HG03575 (cell line): ENCODE results near the gene CFAP161.

Experiments
- ATAC-seq: cut with Tn5 transposase; IDR thresholded peaks from one replicate; pipeline ENCODE4 v1.9.1; 2021; ENCODE audit not compliant: unreplicated experiment, insufficient number of reproducible peaks, low FRiP score; ENCODE audit errors: extremely low read depth

The CFAP161 gene, protein sequence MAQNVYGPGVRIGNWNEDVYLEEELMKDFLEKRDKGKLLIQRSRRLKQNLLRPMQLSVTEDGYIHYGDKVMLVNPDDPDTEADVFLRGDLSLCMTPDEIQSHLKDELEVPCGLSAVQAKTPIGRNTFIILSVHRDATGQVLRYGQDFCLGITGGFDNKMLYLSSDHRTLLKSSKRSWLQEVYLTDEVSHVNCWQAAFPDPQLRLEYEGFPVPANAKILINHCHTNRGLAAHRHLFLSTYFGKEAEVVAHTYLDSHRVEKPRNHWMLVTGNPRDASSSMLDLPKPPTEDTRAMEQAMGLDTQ

DNA sequence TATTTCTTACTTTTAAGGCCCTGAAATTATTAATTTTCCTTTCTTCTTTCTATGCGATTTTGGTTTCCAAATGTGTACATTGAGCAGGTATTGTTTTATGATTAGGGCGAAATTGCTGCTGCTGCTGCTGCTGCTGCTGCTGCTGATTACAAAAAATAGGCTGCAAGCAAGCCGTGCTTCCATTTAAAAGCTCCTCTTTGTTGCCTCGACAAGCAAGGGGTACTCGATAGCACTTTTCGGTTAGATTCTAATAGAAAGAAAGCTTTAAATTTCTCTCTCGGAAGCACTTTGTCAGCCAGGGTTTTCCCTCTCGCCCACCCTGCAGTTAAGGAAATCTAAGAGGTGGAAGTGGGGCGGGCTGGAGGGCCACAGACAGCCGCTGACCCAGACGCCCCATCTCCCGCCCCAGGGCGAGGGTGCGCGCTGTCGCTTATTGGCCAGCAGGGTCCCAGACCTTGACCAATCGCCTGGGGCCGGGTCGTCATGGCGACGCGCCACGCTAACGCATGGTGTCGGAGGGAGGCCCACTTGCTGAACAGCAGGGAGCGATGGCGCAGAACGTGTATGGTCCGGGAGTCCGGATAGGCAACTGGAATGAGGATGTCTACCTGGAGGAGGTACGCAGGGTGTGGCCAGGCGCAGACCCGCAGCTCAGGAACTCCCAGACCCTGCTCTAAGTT is at the start of gene CFAP161:
TSS of gene CFAP161 (plus strand) at position 489 of the 680 bp plus-strand sequence. CDS start at position 549, 60 bp downstream.
- ATAC-seq = no peak

DNA sequence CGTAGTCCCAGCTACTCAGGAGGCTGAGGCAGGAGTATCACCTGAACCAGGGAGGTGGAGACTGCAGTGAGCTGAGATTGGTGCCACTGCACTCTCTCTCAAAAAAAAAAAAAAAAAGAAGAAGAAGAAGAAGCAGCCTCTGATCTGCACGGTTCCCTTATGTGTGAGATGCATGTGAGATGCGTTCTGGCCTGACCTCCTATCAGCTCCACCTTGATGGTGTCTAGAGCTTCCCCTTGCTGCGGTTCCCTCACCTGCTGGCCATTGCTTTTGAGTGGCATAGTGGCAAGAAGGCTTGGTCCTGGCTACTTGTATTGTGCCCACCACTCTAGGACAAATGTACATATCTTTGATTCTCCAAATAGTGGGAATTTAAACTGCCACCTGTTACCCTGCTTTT is 49.4 kb upstream of the CFAP161 start:
- no peak for ATAC-seq

DNA sequence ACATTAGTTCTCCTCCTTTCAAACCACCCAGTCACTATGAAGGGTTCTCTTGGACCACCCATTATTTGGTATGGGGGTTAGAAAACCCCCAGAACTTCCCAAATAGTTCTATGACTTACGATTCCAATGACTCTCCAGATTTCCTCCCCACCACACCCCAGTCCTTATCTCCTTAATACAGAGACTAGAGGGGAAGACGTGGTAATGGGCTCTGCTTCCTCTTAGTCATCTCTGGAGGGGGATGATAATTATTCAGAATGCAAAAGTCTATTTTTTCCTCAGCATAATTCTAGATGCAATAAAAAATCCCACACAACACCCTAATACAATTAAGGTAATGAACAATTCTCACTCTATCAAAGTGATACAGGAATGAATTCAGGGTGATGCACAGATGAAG is 48.9 kb upstream of the CFAP161 start:
- no peak for ATAC-seq

DNA sequence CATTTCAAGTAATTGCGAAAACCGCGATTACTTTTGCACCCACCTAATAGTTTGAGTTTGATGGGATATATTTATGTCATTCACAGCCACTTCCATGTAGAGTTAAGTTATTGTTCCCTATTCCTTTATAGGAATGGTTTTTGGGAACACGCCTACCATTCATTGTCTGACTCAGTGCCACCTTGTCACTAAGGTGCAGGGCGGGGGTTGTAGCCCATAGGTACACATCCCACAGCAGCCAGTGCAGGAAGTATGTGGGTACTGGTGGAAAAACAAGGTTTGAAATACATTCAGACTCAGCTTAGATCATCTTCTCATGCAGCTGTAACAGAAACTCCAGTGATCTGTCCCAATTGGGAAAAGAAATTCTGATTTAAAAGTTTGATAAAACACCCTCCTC is 48.2 kb upstream of the CFAP161 start:
- ATAC-seq = no peak

DNA sequence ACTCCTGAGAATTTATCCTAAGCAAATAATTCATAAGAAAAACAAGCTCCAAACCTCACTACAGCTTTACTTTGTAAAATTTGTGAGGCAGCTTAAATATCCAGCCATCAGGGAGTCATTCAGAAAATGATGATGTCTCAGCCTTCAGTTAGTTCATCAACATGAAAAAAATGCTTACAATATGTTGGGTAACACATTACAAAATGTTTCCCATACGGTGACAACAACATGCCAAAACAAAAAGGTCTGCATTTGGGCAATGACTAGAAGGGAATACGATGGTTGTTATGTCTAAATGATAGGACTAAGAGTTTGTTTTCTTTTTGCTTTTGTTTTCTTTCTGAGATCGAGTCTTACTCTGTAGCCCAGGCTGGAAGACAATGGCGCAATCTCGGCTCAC is 47.0 kb upstream of the CFAP161 start:
- ATAC-seq = no peak

DNA sequence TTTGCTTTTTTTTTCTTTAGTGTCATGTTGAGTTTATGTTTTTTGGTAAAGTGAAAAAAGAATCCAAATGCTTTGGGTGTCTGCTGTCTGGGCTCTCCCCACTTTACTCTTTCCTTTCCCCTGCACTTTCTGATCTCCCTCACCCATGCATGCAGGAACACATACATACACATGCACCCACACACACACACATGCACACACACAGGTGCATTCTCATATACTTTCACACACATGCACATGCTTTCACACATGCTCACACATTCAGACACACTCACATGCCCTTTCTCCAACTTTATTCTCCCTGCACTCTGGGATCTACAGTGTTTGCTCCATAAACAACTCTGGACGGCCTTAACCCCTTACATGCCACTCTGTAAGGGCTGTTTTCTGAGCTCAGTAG is 46.4 kb upstream of the CFAP161 start:
- ATAC-seq = no peak

DNA sequence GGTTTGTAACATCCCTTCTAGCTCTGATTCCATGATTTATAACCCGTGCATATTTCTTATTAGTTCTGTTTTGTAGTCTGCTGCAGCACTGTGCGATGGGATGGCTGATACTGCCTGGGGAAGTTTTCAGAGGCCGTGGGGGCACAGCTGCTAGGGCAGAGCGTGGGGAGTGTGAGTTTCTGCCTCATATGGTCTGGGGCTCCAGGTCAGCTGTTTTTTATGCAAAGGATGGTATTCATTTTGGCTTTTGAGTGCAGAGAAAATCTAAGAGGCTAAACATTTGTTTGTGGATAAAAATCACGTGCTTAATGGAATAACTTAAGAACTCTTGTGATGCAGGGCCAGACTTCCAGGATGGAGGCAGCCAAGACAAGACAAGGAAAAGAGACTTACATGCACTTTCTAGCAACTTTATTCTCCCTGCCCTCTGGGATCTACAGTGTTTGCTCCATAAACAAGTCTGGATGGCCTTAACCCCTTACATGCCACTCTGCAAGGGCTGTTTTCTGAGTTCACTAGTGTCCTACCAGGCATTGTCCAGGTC is 45.5 kb upstream of the CFAP161 start:
- no peak for ATAC-seq

DNA sequence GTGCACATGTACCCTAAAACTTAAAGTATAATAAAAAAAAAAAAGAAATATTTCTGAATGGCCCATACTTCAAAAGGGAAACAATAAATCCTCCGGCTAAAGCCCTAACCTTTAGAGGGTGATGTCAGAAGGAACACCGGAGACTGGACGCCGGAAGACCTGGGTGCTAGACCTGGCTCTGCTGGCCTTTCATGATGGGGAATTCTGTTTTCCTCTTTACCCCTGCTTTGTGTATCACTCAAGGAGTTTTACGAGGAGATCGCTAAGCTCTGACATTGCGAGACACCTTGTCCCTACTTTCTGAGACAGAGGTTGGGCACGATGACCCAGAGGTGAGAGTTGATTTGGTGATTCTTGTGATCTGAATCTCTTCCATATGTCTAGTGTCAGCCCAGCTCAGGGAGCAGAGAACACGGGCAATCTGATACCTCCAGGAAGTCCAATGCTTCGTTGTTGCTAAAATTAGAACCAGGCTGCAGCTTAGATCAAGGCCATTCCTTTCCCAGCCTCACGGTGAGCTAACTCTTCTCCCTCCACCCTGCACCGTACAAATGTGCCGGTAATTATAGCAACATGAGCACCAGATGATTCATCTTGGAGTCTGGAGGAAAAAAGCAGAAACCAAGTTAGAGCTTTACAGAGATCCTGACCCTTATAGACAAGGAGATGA is 42.0 kb upstream of the CFAP161 start:
- ATAC-seq = no peak

DNA sequence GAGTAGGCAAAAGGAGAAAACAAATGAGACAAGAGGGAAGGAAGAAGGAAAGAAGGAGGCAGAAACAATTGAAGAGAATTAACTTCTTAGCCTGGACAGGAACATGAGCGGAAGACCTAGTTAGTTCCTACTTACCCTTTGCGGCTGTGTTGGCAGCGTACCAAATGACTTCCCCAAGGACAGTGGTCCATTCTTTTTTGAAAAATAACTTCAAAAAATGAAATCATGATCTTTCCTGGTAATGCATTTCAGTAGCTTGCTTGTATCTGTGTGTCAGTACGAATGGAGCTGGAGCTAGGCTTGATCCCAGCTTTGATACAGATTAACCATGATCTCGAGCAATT is 41.5 kb upstream of the CFAP161 start:
- no peak for ATAC-seq

DNA sequence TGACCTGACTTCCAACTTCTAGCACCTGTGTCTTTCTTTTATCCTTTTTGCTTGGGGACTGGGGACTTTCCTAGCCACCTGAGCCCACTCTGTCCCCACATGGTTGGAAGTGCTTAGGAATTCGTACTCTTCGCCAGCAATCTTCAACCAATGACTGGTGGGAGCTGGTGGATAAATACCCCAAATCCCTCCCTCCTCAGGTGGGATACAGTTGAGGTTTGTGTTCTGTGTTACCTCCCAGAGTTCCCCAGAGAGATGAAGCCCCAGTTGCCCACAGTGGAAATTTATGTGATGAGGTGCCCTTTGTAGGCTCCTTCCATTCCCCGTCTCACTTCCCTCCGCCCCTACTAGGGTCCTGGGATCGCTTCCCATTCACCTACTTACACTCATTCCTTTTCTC is 40.1 kb upstream of the CFAP161 start:
- no peak for ATAC-seq

DNA sequence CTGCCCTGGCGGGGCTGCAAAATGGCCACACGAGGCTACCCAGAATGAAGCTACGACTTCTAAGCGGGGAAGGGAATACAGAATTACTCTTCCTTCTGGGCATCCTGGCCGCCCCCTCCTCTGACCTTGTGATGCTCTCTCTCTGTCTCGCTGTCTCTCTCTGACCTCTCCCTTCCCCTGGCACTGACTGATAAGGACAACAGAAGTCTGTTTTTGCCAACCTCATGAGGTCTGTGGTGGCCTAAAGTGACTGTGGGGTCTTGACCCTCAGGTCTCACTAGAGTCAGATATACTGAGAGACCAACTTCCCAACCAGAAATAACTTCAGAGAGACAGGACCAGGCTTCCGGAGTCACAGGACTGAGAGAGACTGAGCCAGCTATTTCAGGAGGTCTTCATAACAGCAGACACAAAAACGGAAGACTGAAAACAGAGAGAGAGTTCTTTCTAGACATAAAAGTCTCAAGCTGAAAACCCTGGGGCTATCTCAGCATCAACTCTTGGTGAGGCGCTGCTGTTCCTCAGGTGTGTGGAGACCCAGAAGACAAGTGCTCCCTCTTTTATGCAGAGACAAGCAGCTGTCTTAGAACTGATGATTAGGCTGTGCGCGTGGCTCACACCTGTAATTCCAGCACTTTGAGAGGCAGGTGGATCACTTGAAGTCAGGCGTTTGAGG is 38.2 kb upstream of the CFAP161 start:
- ATAC-seq = no peak

DNA sequence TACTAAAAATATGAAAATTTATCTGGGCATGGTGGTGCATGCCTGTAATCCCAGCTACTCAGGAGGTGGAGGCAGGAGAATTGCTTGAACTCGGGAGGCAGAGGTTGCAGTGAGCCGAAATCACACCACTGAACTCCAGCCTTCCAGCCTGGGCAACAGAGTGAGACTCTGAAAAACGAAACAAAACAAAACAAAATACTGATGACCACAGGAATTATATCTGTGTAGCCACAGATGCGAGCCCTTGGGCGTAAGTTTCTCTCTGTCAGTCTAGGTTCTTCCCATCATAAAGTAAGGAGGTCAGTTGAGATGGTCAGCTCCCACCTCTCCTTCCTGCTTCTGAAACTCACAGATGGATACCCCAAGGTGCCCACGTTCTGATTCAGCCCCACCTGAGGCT is 37.7 kb upstream of the CFAP161 start:
- no peak for ATAC-seq

DNA sequence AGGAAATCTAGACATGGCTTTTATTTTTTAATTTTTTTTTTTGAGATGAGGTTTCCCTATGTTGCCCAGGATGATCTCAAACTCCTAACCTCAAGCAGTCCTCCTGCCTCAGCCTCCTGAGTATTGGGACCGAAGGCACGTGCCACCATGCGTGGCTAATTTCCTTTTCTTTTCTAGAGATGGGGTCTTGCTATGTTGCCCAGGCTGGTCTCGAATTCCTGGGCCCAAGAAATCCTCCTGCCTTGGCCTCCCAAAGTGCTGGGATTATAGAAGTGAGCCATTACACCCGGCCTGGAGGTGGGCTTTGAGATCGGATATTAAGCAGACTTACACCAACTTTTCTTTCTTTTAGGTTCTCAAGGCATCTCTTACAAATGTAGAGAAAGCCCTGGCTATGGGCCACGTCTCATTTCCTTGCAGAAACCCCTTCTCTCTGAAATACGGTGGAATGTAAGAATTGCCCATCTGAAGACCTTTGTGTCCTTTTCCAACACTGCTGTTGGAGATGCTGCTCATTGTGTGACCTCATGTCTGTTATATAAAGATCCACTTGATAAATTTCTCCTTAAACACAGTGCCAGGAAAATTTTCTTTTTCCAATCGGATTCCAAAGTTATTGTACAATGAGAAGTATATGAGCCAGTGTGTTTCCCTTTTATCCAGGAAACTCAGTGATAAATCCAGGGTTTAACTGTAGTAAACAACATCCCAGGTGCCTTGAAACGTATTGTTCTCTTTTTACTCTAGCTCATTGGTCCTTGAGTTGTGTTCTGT is 36.8 kb upstream of the CFAP161 start:
- ATAC-seq = no peak

DNA sequence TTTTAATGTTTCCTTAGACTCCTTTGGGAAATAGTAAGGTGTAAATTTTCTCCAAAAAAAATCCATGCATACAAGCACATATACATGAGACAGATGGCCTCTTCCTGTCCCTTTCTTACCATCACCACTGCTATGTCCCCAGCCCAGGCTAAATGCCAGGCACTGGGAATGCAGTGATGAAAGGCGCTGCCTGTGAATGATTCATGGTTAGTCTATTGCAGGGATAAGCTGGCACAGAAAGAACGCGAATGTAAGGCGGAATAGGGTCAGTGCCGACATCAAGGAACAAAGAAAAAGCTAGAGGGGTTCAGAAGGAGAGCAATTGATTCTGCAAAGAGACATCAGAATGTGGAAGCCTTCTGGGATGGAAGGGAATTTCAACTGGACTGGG is 36.2 kb upstream of the CFAP161 start:
- ATAC-seq = no peak

DNA sequence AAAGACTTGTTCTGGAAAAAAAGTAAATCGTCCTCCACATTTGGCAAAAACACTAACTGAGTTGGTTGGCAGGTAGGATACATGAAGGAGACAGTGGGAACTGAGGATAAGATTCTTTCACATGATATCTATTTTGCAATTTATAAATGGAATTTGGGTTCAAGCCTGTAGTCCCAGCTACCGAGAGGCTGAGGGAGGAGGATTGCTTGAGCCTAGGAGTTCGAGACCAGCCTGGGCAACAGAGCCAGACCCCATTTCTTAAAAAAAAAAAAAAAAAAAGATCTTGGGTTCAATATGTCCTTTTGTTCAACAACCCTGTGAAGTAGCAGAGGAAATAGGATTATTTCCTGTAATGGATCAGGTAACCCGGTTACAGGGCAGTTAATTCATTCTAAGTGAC is 35.7 kb upstream of the CFAP161 start:
- no peak for ATAC-seq

DNA sequence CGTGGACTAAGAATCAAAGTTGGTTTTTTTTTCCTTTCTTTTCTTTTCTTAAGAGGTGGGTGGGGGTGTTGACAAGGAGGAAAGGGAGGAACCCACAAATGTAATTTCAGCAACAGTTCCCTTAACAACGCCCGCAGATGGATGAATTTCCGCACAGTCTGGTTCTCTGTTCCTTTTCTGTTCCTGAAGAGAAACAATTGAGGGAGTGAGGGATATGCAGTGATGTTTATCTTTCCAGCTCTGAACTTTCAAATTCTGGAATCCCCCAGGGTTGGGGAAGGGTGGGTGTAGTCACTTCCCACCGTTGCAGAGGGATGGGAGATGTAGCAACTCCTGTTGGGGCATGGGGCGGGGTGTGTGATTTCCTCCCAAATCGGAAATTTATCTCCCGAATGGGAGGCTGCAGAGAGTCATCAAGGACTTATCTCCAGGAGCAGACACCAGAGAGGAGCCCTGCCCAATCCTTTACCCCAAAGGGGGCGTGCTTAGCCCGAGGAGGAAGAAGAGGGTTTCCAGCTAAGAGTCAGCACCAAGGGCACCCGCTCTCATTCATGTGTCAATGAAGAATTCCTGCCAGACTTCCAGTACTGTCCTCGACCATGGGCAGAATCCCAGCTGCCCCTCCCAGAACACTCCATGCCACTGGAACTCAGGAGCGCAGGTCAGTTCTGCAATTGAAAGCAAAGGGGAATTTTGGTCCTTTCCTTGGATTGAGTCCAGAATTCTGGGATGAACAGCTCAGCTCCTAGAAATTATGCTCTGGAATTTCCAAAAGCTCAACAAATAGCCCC is 35.0 kb upstream of the CFAP161 start:
- ATAC-seq = no peak

DNA sequence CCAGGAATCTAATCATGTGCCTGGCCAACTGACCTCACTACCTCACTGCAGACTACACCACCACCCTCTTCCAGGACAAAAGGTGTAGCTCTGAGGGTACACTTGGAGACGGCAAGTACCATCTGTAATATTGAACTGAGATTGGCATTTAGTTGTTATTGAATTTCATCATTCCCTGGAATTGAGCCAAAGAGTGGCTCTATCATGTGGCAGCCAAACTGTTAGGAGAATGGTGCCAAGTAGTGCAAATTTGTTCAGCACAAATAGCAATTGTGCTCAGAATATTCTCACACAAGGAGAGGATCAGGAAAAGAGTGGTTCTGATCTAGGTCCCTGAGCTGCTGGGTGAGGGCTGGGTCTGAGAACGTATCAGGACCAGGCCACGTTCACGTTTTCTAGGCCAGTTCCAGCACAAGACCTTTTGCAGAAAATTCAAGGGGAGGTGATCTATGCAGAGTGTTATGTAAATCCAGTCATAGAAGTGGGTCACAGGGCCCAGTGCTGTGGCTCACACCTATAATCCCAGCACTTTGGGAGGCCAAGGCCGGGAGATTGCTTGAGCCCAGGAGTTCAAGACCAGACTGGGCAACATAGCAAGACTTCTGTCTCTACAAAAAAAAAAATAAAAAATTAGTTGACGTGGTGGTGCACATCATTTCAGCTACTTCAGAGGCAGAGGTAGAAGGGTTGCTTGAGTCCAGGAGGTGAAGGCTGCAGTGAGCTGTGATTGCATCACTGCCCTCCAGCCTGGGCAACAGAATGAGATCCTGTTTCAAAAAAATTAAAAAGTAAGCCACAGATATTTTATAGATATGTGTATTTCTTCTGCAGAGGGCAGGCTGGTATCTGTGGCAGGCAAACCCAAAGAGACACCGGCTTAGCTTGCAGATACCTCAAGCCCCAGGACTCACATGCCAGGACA is 31.9 kb upstream of the CFAP161 start:
- no peak for ATAC-seq
